Adrenal gland (tissue), 5 donors: ENCODE measurements around the gene C2orf49.

ENCODE experiments used
- CTCF ChIP-seq, 6 experiments: fragments of 450-650 bp in 4 of 6; fragments of 200-600 bp in 2 of 6; sonication (generic) in 1 of 6; IDR thresholded peaks; 1 replicate in 5 of 6; 2 replicates in 1 of 6; pipeline versions ENCODE4 v1.5.1 to v1.8.0; 2016 to 2021; ENCODE audit warnings: antibody characterized with exemption in 6 of 6, mild to moderate bottlenecking in 2 of 6, moderate library complexity in 1 of 6
- POLR2A ChIP-seq, 2 donors: fragments of 450-650 bp; IDR thresholded peaks; one replicate each; pipeline ENCODE4 v1.6.1; 2017; ENCODE audit warnings: antibody characterized with exemption in 2 of 2, mild to moderate bottlenecking in 2 of 2, moderate library complexity in 1 of 2
- donor health status: DM: no; HTN: no; CAD: no.

DNA sequence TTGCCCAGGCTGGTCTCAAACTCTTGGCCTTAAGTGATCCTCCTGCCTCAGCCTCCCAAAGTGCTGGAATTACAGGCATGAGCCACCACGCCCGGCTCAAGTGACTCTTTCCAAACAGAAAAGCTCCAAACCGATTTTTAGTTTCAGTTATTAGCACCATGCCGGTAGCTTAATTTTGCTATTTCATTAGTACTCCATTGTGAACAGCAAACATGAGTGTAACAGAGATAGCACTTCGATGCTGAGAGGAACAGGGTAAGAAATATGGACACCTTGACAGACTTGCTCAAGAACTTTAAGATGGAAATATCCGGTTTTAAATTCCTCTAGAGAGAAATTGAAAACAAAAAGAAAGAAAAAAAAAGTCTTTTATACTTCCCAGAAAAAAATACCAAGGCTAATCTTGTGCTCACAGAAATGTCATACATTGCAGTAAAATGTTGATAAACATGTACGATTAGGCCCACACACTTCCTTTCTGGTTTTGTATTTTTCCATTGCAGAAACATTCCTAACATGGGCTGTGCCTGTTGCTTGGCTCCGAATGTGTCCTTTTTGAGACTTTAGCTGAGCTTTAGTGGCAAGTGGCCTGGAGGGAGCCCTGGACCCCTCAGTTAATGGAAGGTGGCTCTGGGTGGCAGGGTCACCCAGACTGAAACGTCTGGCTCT is 43.2 kb downstream of the C2orf49 start:
- no peak for TF ChIP-seq CTCF (IDR thresholded peaks at IDR 0.05)
- no peak for TF ChIP-seq POLR2A (IDR thresholded peaks at IDR 0.05)
